Measurements from ENCODE around the gene NKX2-2. TPM values are rescaled to one million over a fixed set of nuclear protein-coding genes. Genes with fewer than 3 reads are reported as not detected.
"Not testable (repeated sequence)": the region's sequence is repeated elsewhere in the genome, so short reads cannot be mapped to it uniquely, and the experiment has no call there.

Gene NKX2-2
- total RNA-seq, 4 donors from 2014 or later = 1.7 to 3.9 (median 2.9) TPM

DNA sequence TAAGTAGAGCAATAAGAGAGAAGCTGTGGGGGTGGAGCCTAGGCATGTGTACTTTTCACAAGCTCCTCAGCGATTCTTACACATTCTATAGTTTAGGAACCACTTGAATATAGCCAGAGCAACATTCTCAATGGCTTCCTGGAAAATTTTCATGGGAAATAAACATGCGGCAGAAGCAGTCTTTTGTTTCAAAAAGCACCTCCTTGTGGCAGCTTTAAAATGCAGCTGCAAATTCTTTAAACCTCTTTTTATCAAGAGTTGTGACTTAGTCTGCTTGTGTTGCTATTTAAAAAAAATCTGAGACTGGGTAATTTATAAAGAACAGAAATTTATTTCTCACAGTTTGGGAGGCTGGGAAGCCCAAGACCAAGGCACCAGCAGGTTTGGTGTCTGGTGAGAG, 23.8 kb downstream of the NKX2-2 start:
- no peak for DNase-seq
- TF ChIP-seq, protein P1, sequence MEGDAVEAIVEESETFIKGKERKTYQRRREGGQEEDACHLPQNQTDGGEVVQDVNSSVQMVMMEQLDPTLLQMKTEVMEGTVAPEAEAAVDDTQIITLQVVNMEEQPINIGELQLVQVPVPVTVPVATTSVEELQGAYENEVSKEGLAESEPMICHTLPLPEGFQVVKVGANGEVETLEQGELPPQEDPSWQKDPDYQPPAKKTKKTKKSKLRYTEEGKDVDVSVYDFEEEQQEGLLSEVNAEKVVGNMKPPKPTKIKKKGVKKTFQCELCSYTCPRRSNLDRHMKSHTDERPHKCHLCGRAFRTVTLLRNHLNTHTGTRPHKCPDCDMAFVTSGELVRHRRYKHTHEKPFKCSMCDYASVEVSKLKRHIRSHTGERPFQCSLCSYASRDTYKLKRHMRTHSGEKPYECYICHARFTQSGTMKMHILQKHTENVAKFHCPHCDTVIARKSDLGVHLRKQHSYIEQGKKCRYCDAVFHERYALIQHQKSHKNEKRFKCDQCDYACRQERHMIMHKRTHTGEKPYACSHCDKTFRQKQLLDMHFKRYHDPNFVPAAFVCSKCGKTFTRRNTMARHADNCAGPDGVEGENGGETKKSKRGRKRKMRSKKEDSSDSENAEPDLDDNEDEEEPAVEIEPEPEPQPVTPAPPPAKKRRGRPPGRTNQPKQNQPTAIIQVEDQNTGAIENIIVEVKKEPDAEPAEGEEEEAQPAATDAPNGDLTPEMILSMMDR (IDR thresholded peaks at IDR 0.05) = no peak
- no peak for TF ChIP-seq POLR2A (IDR thresholded peaks at IDR 0.05)
- Histone ChIP-seq H3K27me3 (no peaks in the 10 kb centered on the region), H3K9me3 (no peaks in the 10 kb centered on the region), H3K27ac (no peak overlapping the region), H3K4me1 (no peaks in the 10 kb centered on the region), H3K4me3 (no peak overlapping the region), H3K36me3 (no peaks in the 10 kb centered on the region)

DNA sequence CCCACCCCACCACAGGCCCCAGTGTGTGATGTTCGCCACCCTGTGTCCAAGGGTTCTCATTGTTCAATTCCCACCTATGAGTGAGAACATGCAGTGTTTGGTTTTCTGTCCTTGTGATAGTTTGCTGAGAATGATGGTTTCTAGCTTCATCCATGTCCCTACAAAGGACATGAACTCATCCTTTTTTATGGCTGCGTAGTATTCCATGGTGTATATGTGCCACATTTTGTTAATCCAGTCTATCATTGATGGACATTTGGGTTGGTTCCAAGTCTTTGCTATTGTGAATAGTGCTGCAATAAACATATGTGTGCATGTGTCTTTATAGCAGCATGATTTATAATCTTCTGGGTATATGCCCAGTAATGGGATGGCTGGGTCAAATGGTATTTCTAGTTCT, 33.7 kb downstream of the NKX2-2 start:
- not testable (repeated sequence) for H3K4me1 ChIP-seq, H3K9me3 ChIP-seq

DNA sequence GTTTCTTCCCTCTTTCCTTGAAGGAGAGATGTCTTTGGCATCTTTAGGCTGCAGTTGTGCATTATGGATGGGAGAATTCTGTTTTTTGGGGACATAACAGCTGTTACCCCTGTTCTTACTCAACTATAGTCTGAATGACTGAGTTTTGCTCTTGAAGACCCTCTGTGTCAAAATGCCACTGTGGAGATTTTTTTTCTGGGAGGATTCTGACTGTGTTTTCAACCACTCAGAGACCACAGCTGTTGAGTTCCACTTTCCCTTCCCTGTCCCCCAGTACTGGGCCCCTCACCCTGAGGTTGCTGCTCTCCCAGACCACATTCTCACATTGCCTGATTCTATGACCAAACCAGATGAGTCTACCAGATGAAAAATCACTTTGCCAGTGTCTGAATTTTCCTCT, 48.1 kb downstream of the NKX2-2 start:
- Histone ChIP-seq H3K9me3 (no peaks in the 10 kb centered on the region), H3K4me3 (no peak overlapping the region), H3K36me3 (no peaks in the 10 kb centered on the region), H3K4me1 (no peaks in the 10 kb centered on the region), H3K27me3 (no peaks in the 10 kb centered on the region), H3K27ac (no peak overlapping the region)
- no peak for TF ChIP-seq POLR2A (IDR thresholded peaks at IDR 0.05)
- TF ChIP-seq, protein P1 (IDR thresholded peaks at IDR 0.05) = no peak
- no peak for DNase-seq

More for the DNA sequence above, 33.7 kb downstream of the NKX2-2 start:
- H3K4me3 ChIP-seq, H3K27ac ChIP-seq, DNase-seq, H3K36me3 ChIP-seq, H3K27me3 ChIP-seq: not testable (repeated sequence)

DNA sequence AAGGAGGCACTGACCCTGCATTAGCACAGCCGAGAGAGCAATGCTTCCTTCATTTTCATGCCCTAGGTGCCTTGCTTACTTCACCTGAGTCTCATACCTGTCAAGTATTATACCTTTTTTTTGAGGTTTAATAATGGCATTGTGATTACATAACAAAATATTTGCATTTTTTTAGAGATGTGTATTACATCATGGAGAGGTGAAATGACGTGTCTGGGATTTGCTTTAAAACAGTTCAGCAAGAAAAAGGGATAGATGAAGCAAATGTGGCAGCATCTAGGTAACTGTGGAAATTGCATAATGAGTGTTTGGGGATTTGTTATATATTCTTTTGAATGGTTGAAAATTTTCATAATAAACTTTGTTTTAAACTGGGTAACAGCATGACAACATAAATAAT, 48.9 kb downstream of the NKX2-2 start:
- H3K36me3 ChIP-seq = no peaks in the 10 kb centered on the region
- H3K27ac ChIP-seq = no peak overlapping the region
- H3K9me3 ChIP-seq = no peaks in the 10 kb centered on the region
- TF ChIP-seq, protein P1 (IDR thresholded peaks at IDR 0.05) = no peak
- TF ChIP-seq POLR2A (IDR thresholded peaks at IDR 0.05) = no peak
- no peak for DNase-seq
- no peaks in the 10 kb centered on the region for H3K27me3 ChIP-seq
- no peaks in the 10 kb centered on the region for H3K4me1 ChIP-seq
- no peak overlapping the region for H3K4me3 ChIP-seq

Other genes with a start within 250 kb of the NKX2-2 start
- 10 to 100 TPM; 27.3 to 71.0 (median 29.9) TPM for gene XRN2, start 210.7 kb downstream of the NKX2-2 start, total RNA-seq
- gene NKX2-4, start 116.5 kb downstream of the NKX2-2 start, total RNA-seq = not detected
- gene PAX1, start 191.6 kb upstream of the NKX2-2 start, total RNA-seq = not detected